HepG2 (cell line): ENCODE measurements around the gene ACP1. TPM values are rescaled to one million over a fixed set of nuclear protein-coding genes. Genes with fewer than 3 reads are reported as not detected.

Experiments used
- AGO2 ChIP-seq: fragments of 200-400 bp; formaldehyde crosslinking; optimal IDR thresholded peaks from 2 replicates; pipeline ENCODE3; 2017; ENCODE audit warnings: mild to moderate bottlenecking, low read depth, low read length, moderate library complexity
- ATF1 ChIP-seq: IDR thresholded peaks from 2 replicates; pipeline ENCODE4 v1.6.1; 2016; ENCODE audit warnings: mild to moderate bottlenecking, control low read depth
- CSRNP1 ChIP-seq: sonication (generic); formaldehyde crosslinking; IDR thresholded peaks from 2 replicates; pipeline ENCODE4 v1.8.1; 2023; ENCODE audit warnings: mild to moderate bottlenecking, missing genetic modification reagents
- DNMT3B ChIP-seq: conservative IDR thresholded peaks from 2 replicates; pipeline ENCODE4 v1.6.1; 2016; ENCODE audit warnings: missing biosample characterization, control low read depth
- GATAD1 ChIP-seq: IDR thresholded peaks from 2 replicates; pipeline ENCODE4 v1.6.1; 2016; ENCODE audit warnings: missing genetic modification reagents, missing compliant biosample characterization
- KIAA2018 ChIP-seq: sonication (generic); formaldehyde crosslinking; IDR thresholded peaks from 2 replicates; pipeline ENCODE4 v1.5.0; 2020; ENCODE audit warnings: mild to moderate bottlenecking, missing genetic modification reagents, borderline replicate concordance
- PRMT3 ChIP-seq: sonication (generic); formaldehyde crosslinking; IDR thresholded peaks from 2 replicates; pipeline ENCODE4 v1.8.1; 2022; ENCODE audit warnings: low read depth, mild to moderate bottlenecking, moderate library complexity, missing genetic modification reagents, borderline replicate concordance
- PRPF4 ChIP-seq: fragments of 200-400 bp; formaldehyde crosslinking; IDR thresholded peaks from 2 replicates; pipeline ENCODE4 v1.6.1; 2016; ENCODE audit warnings: low read length, low read depth; ENCODE audit not compliant: poor library complexity, severe bottlenecking
- RBM39 ChIP-seq: fragments of 200-400 bp; formaldehyde crosslinking; IDR thresholded peaks from one replicate; pipeline ENCODE4 v1.6.1; 2018; ENCODE audit warnings: antibody characterized with exemption, mild to moderate bottlenecking, low read depth, low read length; ENCODE audit not compliant: poor library complexity, severe bottlenecking
- REST ChIP-seq, 2 experiments: IDR thresholded peaks; 2 replicates each; pipeline ENCODE4 v1.6.1; 2011 to 2012; ENCODE audit warnings: low read length in 2 of 2, borderline replicate concordance in 1 of 2, low read depth in 1 of 2, mild to moderate bottlenecking in 1 of 2, moderate library complexity in 1 of 2
- ZIK1 ChIP-seq: sonication (generic); formaldehyde crosslinking; IDR thresholded peaks from 2 replicates; pipeline ENCODE4 v1.5.0; 2020; ENCODE audit warnings: mild to moderate bottlenecking, low read depth, missing genetic modification reagents, borderline replicate concordance
- ZMAT5 ChIP-seq: sonication (generic); formaldehyde crosslinking; IDR thresholded peaks from 2 replicates; pipeline ENCODE4 v1.5.0; 2020; ENCODE audit warnings: mild to moderate bottlenecking, low read depth, missing genetic modification reagents, borderline replicate concordance
- polyA plus RNA-seq, 8 experiments: library from polyadenylated mRNA; depleted of rRNA in 3 of 8; stranded (reverse) in 7 of 8; unstranded in 1 of 8; fragments of >200 nt; fragmentation: Illumina TruSeq in 4 of 8; extraction: Trizol in 4 of 8; gene quantifications; 2 replicates each; pipeline versions ENCODE4 v1.2.1 to v1.2.3, GENCODE V29; 2011 to 2016; ENCODE audit warnings: low read depth in 4 of 8, missing spikeins in 1 of 8, mixed read lengths in 1 of 8; ENCODE audit not compliant: insufficient read depth in 1 of 8
- total RNA-seq, 5 experiments: library from RNA; depleted of rRNA; stranded (reverse); fragments of >200 nt; fragmentation: Illumina TruSeq; extraction: Trizol; gene quantifications; 2 replicates each; pipeline ENCODE4 v1.2.3, GENCODE V29; 2016; ENCODE audit warnings: low read depth in 1 of 5

ACP1 gene
- total and polyA plus RNA-seq, 2 of the 13 experiments (the other 11 are each of a cell fraction or from before 2014, with no cell fraction given) = 246 to 348 TPM

GRCh38 chr2:264493-265468 is at the start of gene ACP1 (continued):
- TF ChIP-seq REST (IDR thresholded peaks at IDR 0.05; ENCODE audit: borderline replicate concordance in 1 of 2, low read depth in 1 of 2, low read length in 2 of 2) = peak in 1 of 2 experiments; percentile 67; a peak in 1 of 4 replicates
- TF ChIP-seq PRMT3 = no peak
- TF ChIP-seq ZIK1 (CRISPR knock-in tag) = peak; percentile 90
- no peak for TF ChIP-seq ATF1 (CRISPR knock-in tag)
- TF ChIP-seq AGO2 = peak; percentile 75
- TF ChIP-seq ZMAT5 (CRISPR knock-in tag) = no peak
- TF ChIP-seq PRPF4 = no peak
- TF ChIP-seq RBM39 = peak; percentile 70
- TF ChIP-seq GATAD1 (CRISPR knock-in tag) = peak; percentile 96
- peak; percentile 76; the same call in 1 of the 2 replicates for TF ChIP-seq CSRNP1 (CRISPR knock-in tag)
- TF ChIP-seq DNMT3B (CRISPR knock-in tag) = peak; percentile 88; the same call in 1 of the 2 replicates
- no peak for TF ChIP-seq KIAA2018 (CRISPR knock-in tag)
